Measurements from ENCODE around the gene R3HDM4.
A peak's percentile ranks its signal among the peaks of the same experiment; 100 is the strongest.

The R3HDM4 gene

GRCh38 chr19:912181-913079 is 589 bp downstream of the R3HDM4 start:
- peak; percentile 89 for DNase-seq (ENCODE audit: low spot score)

DNA sequence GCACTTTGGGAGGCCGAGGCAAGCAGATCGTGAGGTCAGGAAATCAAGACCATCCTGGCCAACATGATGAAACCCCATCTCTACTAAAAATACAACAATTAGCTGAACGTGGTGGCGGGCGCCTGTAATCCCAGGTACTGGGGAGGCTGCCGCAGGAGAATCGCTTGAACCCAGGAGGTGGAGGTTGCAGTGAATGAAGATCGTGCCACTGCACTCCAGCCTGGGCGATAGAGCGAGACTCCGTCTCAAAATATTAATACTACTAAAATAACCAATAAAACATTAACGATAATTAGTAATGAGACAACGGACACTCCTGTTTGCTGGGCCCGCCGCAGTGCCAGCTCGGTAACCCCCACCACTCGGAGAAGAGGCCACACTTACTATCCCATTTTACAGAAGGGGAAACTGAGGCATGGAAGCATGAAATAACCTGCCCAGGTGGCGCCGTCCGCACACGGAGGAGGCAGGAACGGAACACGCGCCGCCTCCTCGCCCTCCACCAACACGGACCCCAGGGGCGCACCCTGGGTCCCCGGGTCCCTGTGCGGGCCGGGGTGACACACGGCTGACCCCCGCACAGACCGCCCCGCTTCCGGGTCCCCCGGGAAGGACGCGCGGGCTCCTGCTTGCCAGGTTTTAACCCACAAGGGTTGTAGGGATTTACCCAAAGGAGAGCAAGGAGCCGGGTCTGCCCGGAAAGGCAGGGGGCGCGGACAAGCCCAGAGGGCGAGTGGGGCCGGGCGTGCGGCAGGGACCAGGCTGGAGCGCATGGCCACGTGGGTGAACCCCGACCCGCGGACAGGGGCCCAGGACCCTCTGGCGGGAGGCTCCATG is 1.6 kb downstream of the R3HDM4 start:
- no peak for DNase-seq (ENCODE audit: low spot score)

GRCh38 chr19:907183-907853 is 5.7 kb downstream of the R3HDM4 start:
- DNase-seq (ENCODE audit: low spot score) = no peak

GRCh38 chr19:906480-906879 is 6.5 kb downstream of the R3HDM4 start:
- no peak for DNase-seq (ENCODE audit: low spot score)

DNA sequence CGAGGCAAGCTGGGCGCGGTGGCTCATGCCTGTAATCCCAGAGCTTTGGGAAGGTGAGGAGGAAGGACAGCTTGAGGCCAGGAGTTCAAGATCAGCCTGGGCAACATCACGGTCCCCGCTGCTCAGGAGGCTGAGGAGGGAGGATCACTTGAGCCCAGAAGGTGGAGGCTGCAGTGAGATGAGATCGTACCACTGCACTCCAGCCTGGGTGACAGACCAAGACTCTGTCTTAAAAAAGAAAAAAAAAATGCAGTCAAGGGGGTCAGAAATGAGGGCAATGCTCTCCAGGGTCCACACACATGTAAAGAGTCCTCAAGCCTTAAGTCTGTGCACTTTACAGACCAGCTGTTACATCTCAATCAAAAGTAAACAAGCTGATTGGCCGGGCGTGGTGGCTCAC is 8.5 kb downstream of the R3HDM4 start:
- DNase-seq (ENCODE audit: low spot score) = no peak

- no peak for DNase-seq (ENCODE audit: low spot score)
These were observed 9.7 kb downstream of the R3HDM4 start for GRCh38 chr19:903266-903797.

- DNase-seq (ENCODE audit: low spot score) = no peak
These were observed 10.4 kb downstream of the R3HDM4 start for GRCh38 chr19:902446-903226.

DNA sequence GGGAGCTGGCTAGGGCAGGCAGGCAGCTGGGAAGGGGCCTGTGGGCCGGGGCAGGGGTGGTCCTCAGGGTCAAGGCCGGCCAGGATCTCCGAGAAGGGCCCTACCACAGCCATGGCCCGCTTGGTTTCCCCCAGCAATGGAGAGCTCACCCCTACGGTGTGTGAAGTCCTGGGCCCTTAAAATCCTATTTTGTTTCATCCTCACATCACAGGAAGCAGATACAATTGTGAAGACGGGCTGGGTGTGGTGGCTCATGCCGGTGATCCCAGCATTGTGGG is 11.0 kb downstream of the R3HDM4 start:
- no peak for DNase-seq (ENCODE audit: low spot score)

DNA sequence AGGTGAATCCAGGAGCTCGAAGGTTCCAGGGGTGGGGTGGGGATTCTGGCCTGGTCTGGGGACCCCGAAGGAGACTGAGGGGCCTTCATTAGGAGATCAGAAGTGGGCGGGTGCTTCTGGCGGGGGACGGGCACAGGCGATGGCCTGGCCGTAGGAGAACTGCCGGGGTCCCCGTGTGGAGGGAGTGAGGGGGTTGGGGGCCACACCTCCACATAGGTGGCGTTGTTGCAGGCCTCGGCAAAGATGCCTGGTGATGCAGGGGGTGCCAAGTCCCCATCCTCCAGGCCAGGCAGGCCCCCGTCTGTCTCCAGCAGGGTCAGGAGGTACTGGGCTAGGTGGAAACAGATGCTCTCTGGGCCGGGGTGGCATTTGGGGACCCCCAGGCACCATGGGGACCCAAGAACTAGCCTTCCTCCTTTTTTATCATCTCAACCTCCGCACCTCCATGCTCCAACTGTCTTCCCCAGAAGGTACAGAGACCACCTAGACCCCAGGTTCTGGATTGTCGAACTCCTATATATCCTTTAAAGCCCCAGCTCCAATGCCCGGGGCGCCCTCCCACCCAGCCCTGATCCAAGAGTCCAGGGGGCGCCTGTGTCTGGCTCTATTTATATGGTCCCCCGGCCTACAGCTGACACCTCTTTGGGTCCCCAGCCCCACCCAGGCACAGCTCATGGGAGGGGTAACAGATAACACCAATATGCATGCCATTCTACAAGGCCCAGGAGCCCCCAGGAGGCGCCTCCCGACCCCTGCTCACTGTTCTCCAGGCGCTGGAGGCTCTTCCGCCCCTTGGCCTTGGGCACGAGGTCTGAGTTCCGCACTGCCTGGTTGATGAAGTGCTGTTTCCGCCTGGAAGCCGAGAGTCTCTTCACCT is 11.6 kb downstream of the R3HDM4 start:
- DNase-seq (ENCODE audit: low spot score) = no peak

DNA sequence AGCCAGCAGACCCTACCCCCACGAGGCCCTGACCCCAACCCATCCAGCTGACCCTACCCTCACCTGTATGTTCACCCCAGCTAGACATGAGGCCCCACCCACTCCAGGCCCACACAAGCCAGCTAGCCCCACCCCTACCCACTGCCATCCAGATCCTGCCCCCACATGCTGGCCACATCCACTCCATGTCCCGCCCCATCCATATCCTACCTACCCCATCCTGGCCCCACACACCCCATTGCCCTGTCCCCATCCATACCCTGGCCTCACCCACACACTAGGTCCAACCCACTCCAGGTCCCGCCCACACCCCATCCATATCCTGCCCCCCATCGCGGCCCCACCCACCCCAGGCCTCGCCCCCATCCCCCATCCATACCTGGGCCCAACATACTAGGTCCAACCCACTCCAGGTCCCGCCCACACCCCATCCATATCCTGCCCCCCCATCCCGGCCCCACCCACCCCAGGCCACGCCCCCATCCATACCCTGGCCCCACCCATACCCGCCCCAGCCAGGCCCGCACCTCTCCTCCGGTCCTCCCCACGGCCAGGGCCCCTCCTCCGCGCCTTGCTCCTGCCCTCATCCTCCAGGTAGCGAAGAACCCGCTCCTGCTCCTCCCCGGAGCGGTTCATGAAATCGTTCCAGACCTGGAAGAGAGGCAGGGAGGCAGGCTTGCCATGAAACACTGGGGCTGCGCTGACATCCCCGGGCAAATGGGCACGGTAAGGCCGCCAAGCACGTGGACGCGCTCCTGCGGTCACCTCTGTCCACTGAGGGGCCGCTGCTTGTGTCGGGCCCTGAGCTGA is 12.5 kb downstream of the R3HDM4 start:
- no peak for DNase-seq (ENCODE audit: low spot score)

DNA sequence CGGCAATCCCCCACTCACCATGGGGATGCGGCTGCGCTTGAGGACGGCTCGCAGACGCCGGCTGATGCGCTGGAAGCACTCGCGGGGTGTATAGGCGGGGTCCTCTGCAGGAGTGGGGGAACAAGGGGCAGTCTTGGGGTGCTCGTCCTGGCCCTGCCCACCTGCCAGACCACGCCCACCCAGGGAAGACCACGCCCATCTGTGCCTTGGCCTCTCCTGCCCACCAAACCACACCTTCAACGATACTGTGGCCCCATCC is 13.0 kb downstream of the R3HDM4 start:
- DNase-seq (ENCODE audit: low spot score) = no peak

GRCh38 chr19:899336-900042 is 13.5 kb downstream of the R3HDM4 start:
- DNase-seq (ENCODE audit: low spot score) = no peak

DNA sequence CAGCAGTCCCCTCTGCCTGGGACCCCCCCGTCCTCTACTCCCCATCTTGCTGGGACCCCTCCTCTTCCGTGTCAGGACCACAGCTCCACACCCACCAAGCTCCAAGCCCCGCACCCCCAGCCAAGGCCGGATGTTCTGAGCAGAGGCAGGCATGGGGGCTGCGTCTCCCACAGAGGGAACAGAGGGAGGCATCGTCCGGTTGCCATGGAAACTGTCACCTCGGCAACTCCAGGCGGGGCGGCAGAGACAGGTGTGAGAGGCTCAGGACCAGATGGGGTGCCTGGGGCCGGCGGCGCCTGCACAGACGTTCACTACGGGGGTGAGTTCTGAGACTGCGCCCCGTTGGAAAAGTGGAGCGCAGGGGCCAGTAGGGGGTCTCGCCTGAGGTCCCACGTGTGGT is 14.4 kb downstream of the R3HDM4 start:
- DNase-seq (ENCODE audit: low spot score) = no peak

- peak; percentile 81 for DNase-seq (ENCODE audit: low spot score)
These were observed 15.5 kb downstream of the R3HDM4 start for GRCh38 chr19:897442-898039.

DNA sequence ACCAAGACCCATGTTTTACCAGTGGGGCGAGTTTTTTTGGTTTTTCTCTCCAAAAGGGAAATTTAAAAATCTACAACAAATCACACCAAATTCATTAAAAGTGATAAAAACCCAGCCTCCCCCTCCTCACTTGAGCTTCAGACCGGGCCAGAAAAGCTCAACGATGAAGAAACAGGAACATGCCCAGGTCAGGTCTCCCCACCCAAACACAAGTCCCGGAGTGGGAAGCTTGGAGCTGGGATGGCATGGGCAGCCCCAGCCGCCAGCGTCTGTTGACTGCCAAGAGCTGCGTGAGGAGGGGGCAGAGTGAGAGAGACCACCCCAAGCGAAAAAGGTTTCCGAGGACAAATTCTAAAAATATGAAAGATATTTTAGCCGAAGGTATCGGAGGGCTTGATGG is 16.0 kb downstream of the R3HDM4 start:
- no peak for DNase-seq (ENCODE audit: low spot score)

DNA sequence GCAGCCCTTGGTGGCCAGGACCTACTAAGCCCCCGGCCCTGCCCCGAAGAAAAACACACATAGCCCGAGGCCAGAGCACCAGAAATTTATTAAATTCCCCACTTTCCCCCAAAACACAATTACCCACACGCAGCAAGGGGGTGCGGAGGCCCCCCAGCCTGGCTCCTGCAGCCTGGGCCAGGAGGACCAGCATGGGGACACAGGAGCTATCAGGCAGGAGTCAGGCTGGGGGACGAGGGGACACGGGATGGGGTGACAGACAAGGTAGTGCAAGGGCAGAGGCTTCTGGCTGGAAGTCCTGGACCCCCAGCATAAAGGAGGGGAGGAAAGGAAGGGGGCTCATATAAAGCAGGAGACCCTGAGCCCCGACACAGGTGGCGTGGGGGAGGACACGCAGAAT is 16.6 kb downstream of the R3HDM4 start:
- DNase-seq (ENCODE audit: low spot score) = no peak

DNA sequence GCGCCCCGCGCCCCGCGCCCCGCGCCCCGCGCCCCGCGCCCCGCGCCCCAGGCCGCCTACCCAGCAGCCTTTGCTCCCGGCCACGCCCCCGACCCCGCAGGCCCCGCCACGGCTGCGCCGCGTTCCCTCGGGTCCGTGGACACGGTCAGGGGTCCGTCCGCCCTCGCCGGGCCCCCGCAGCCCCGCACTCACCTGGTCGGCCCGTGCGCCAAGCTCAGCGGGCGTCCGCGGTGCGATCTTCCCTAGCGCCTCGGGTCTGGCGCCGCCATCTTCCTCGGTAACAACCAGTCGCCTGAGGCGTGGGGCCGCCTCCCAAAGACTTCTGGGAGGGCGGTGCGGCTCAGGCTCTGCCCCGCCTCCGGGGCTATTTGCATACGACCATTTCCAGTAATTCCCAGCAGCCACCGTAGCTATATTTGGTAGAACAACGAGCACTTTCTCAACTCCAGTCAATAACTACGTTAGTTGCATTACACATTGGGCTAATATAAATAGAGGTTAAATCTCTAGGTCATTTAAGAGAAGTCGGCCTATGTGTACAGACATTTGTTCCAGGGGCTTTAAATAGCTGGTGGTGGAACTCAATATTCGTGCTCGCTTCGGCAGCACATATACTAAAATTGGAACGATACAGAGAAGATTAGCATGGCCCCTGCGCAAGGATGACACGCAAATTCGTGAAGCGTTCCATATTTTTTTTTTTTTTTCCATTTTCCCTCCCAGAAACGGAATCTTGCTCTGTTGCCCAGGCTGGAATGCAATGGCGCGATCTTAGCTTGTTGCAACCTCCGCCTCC is 19.9 kb downstream of the R3HDM4 start, which contains the start of the genes MED16 and RNU6-9:
Gene MED16 (minus strand): TSS at position 294 of the 796 bp plus-strand sequence. CDS start 2,056 bp downstream, outside the sequence.
Gene RNU6-9 (plus strand): TSS at position 591 of the 796 bp plus-strand sequence.
- DNase-seq (ENCODE audit: low spot score) = peak; percentile 99
